Measurements from ENCODE around the gene ZNF639. TPM values are rescaled to one million over a fixed set of nuclear protein-coding genes. Genes with fewer than 3 reads are reported as not detected.

ZNF639 gene
- total and polyA plus RNA-seq, 2 experiments from 2014 or later: 29.3 to 60.3 TPM

GRCh38 chr3:179299316-179299715 is 23.5 kb upstream of the ZNF639 start:
- WGBS (ENCODE audit: low lambda C conversion rate, missing lambda C conversion rate): 98% methylated on average over 2 of the region's 2 CpGs
- Histone ChIP-seq H3K4me3 (no peak overlapping the region), H3K4me1 (ENCODE audit: insufficient read depth) (no peaks in the 10 kb centered on the region), H2AFZ (no peak overlapping the region), H3K4me2 (no peak overlapping the region), H3K27ac (no peak overlapping the region), H3K36me3 (replicated peaks; ENCODE audit: insufficient read depth, low read depth) (no peaks in the 10 kb centered on the region), H4K20me1 (ENCODE audit: insufficient read depth, poor library complexity, severe bottlenecking) (no peaks in the 10 kb centered on the region), H3K9me2 (replicated peaks; ENCODE audit: insufficient read depth) (no peaks in the 10 kb centered on the region), H3K27me3 (no peaks in the 10 kb centered on the region), H3K79me2 (no peaks in the 10 kb centered on the region), H3K9me3 (ENCODE audit: low read depth) (no peaks in the 10 kb centered on the region)
- no peak for TF ChIP-seq CTCF (IDR thresholded peaks at IDR 0.05; ENCODE audit: poor library complexity)
- TF ChIP-seq EZH2phosphoT487 (IDR thresholded peaks at IDR 0.05; ENCODE audit: low read depth, severe bottlenecking, unreplicated experiment): no peak
- TF ChIP-seq EZH2 (IDR thresholded peaks at IDR 0.05; ENCODE audit: borderline replicate concordance): no peak
- DNase-seq (ENCODE audit: low spot score): no peak

GRCh38 chr3:179299999-179300613 is 22.7 kb upstream of the ZNF639 start:
- no peak overlapping the region for H3K4me2 ChIP-seq
- no peak overlapping the region for H3K4me3 ChIP-seq
- DNase-seq (ENCODE audit: low spot score): no peak
- H3K79me2 ChIP-seq: no peaks in the 10 kb centered on the region
- H3K4me1 ChIP-seq (ENCODE audit: insufficient read depth): no peaks in the 10 kb centered on the region
- no peak overlapping the region for H3K27ac ChIP-seq
- TF ChIP-seq EZH2 (IDR thresholded peaks at IDR 0.05; ENCODE audit: borderline replicate concordance) (no peak), CTCF (IDR thresholded peaks at IDR 0.05; ENCODE audit: poor library complexity) (no peak), EZH2phosphoT487 (IDR thresholded peaks at IDR 0.05; ENCODE audit: low read depth, severe bottlenecking, unreplicated experiment) (no peak)
- no peaks in the 10 kb centered on the region for H4K20me1 ChIP-seq (ENCODE audit: insufficient read depth, poor library complexity, severe bottlenecking)
- 88% methylated on average over 5 of the region's 5 CpGs for WGBS (ENCODE audit: low lambda C conversion rate, missing lambda C conversion rate)
- H2AFZ ChIP-seq: no peak overlapping the region
- no peaks in the 10 kb centered on the region for H3K9me3 ChIP-seq (ENCODE audit: low read depth)
- no peaks in the 10 kb centered on the region for H3K27me3 ChIP-seq
- H3K9me2 ChIP-seq (replicated peaks; ENCODE audit: insufficient read depth): no peaks in the 10 kb centered on the region
- H3K36me3 ChIP-seq (replicated peaks; ENCODE audit: insufficient read depth, low read depth): no peaks in the 10 kb centered on the region

GRCh38 chr3:179301645-179302044 is 21.2 kb upstream of the ZNF639 start:
- no peaks in the 10 kb centered on the region for H3K79me2 ChIP-seq
- TF ChIP-seq EZH2phosphoT487 (IDR thresholded peaks at IDR 0.05; ENCODE audit: low read depth, severe bottlenecking, unreplicated experiment) (no peak), CTCF (IDR thresholded peaks at IDR 0.05; ENCODE audit: poor library complexity) (no peak), EZH2 (IDR thresholded peaks at IDR 0.05; ENCODE audit: borderline replicate concordance) (no peak)
- no peaks in the 10 kb centered on the region for H4K20me1 ChIP-seq (ENCODE audit: insufficient read depth, poor library complexity, severe bottlenecking)
- H3K4me1 ChIP-seq (ENCODE audit: insufficient read depth): no peaks in the 10 kb centered on the region
- no peak overlapping the region for H2AFZ ChIP-seq
- H3K9me3 ChIP-seq (ENCODE audit: low read depth): no peaks in the 10 kb centered on the region
- no peak overlapping the region for H3K4me2 ChIP-seq
- H3K27me3 ChIP-seq: no peaks in the 10 kb centered on the region
- no peak for DNase-seq (ENCODE audit: low spot score)
- H3K4me3 ChIP-seq: no peak overlapping the region
- H3K36me3 ChIP-seq (replicated peaks; ENCODE audit: insufficient read depth, low read depth): no peaks in the 10 kb centered on the region
- H3K9me2 ChIP-seq (replicated peaks; ENCODE audit: insufficient read depth): no peaks in the 10 kb centered on the region
- 61% methylated on average over 3 of the region's 3 CpGs for WGBS (ENCODE audit: low lambda C conversion rate, missing lambda C conversion rate)
- no peak overlapping the region for H3K27ac ChIP-seq

Data from hepatocyte (in vitro differentiated cells).